Measurements from ENCODE around the gene INPP5D.
"Not testable (repeated sequence)": the region's sequence is repeated elsewhere in the genome, so short reads cannot be mapped to it uniquely, and the experiment has no call there.

Gene INPP5D

GRCh38 chr2:233094614-233095013, 34.5 kb downstream of the INPP5D start:
- no peak for DNase-seq (ENCODE audit: low read depth)

GRCh38 chr2:233096006-233096405, 35.9 kb downstream of the INPP5D start:
- no peak for DNase-seq (ENCODE audit: low read depth)

DNA sequence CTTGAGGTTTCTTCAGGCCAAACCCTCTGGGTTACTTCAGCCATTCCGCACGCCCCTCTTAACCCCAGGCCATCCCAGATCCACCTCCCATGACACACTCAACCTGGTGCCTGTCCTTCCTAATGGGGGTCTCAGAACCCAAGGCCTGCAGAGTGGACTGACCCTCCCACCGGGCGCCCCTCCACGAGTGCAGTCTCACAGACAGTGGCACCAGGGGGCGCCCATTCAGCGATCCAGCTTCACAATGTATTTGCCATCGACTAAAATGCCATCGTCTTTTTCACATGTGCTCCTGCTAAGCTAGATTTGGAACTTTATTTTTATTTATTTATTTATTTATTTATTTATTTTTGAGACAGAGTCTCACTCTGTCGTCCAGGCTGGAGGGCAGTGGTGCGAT, 38.5 kb downstream of the INPP5D start:
- DNase-seq (ENCODE audit: low read depth), result no peak

GRCh38 chr2:233099820-233100191, 39.7 kb downstream of the INPP5D start:
- not testable (repeated sequence) for DNase-seq (ENCODE audit: low read depth)

DNA sequence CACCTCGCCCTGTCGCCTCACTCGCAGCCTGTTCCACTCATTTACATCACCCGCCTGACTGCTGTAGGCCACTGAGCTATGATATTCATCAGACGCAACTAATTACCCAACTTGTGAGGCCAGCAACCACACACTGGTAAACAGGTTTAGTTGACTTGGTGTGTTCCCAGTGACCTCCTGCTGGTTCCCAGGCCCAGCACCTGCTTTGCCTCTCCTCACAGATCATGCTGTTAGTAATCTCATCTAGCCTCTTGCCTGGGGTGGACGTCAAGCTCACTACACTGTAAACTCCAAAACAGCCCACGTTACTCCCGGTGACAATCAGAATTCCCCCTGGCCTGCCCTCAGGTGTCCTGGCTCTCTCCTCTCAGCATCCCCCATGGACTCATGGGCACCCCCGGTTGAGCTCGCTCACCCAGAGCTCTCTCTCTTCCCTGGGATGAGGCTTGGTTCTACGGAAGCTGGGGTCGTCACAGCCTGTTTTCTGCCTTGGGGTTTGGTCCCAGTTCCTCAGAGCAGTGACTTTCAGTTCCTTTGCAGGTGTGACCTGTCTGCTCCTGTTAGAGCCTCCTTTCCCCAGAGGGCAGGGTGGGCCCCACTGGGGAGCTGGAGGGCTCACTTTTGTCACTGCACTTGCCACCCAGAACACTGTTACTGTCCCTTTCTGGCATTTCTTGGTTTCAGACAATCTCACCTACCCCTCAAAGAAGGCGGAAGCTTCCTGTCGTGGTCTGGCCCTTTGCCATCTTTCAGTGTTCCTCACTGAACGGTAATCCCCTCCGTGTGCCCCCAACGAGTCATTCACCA, 40.3 kb downstream of the INPP5D start:
- peak; percentile 75 for DNase-seq (ENCODE audit: low read depth)

DNA sequence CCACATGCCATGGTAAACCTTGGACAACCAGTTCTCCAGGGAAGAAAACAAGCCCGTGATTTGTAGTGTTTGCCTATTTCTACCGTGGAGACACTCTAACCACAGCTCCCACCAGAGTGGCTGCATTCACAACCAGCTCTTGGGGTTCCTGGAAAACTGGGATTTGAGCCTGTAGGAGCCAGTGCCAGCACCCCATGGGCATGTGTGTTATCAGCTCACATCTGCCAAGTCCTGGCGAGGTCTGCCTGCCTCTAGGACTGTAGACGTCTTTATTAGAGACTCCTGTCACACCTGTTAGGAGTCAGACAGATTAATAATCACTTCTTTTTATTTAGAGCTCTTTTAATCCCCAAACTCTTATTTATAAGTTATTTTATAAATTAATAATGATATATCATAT, 41.0 kb downstream of the INPP5D start:
- no peak for DNase-seq (ENCODE audit: low read depth)

DNA sequence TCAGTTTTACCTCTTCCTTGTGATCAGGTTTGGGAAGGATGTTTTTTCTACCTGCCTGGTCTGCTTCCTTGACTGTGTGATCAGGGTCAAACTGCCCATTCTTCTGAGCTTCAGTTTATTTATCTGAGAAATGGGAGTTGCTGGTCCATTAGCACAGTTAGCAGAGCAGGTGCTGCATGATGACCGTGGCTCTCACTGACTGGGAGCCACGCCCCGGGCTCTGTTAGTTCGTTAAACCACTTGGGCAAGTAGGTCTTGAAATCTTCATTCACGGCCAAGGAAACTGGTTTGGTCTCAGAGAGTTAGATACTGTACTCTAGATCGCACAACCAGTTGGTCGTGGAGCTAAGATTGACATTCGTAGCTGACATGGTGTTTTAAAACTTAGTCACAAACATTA, 41.7 kb downstream of the INPP5D start:
- no peak for DNase-seq (ENCODE audit: low read depth)

- no peak for DNase-seq (ENCODE audit: low read depth)
Observed at GRCh38 chr2:233105156-233105895, 45.2 kb downstream of the INPP5D start.

- no peak for DNase-seq (ENCODE audit: low read depth)
Observed at GRCh38 chr2:233105930-233106329, 45.8 kb downstream of the INPP5D start.

GRCh38 chr2:233107011-233107410, 46.9 kb downstream of the INPP5D start:
- no peak for DNase-seq (ENCODE audit: low read depth)

DNA sequence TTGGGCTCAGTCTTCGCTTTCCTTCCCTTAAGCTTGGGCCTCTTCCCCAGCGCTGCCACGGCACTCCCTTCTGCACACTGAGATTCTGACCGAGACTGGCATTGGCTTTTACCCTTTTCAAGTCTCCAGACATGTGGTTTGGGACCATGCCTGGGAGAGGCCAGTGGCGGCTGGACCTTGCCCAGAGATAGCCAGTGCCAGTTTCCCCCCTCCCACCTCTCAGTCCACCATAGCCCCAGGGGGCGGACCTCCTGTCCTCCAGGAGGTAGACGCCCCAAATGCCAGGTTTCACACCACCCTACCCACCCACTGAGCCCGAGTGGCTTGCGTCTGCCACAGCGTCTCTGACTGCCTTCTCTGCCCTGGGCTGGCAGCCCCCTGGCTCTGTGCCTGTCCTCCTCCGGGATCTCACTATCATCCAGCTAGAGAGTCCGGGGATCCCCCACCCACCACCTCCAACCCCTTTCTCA, 47.7 kb downstream of the INPP5D start:
- DNase-seq (ENCODE audit: low read depth), result no peak

GRCh38 chr2:233108611-233109490, 48.7 kb downstream of the INPP5D start:
- no peak for DNase-seq (ENCODE audit: low read depth)

- no peak for DNase-seq (ENCODE audit: low read depth)
Observed at GRCh38 chr2:233111427-233111826, 51.3 kb downstream of the INPP5D start.

GRCh38 chr2:233112329-233112728, 52.2 kb downstream of the INPP5D start:
- no peak for DNase-seq (ENCODE audit: low read depth)

DNA sequence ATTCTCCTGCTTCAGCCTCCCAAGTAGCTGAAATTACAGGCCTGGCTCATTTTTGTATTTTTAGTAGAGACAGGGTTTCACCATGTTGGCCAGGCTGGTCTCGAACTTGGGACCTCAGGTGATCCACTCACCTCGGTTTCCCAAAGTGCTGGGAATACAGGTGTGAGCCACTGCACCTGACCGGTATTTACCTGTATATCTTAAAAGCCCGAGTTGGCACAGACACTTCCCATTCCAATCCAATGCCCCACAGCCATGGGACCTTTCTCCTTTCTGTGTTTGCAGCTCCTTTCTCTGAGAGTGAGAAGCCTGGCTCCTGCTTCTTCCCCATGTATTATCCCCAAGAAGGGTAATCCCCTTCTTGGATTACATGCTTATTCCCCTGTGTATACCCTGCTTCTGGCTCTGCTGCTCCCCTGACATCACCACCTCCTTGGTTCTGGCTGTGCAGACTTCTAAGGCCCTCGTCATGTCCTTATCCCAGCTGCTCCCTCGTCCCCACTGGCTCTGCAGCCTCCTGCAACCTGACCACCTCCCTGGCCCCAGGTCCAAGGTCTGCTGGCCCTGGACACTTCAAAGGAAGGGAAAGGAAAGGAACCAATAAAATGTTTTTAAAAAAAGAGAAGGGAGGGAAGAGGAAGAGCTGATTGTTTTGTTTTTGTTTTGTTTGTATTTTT, 52.8 kb downstream of the INPP5D start:
- no peak for DNase-seq (ENCODE audit: low read depth)

DNA sequence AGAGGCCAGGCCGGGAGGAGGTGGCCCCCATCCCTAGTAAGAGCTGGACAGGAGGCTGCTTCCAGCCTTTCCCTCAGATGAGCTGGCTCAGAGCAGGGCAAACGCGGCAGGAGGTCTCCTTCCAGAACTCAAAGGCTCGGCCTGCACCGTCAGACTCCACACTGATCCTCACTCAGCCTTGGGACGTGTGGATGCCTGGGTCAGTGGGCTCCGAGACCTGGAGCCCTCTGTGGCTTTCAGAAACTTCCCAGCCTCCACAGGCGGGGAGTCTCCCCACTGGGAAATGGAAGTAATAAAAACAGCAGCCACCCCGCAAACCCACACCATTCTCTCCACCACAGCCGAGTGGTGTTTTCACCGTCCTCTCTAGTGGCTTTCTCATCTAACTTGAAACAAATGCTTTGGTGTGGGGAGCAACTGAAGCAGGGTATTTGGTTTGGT, 54.3 kb downstream of the INPP5D start:
- no peak for DNase-seq (ENCODE audit: low read depth)

DNA sequence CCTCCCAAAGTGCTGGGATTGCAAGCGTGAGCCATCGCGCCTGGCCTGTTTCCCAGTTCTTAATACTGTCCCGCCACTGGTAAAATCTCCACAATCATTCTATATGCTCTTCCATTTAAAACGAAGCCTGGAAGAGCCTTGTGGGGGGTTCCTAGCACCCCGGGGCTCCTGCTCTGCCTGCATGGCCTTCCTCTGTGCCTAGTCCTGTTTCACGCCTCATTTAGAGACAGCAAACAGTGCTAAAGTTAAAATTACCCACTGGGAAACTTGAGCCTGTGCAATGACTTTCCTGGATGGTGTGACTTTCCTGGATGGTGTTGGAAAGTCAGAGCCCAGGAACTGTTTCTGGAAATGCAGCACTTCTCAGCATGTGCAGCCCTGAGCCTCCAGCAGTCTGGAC, 55.0 kb downstream of the INPP5D start:
- no peak for DNase-seq (ENCODE audit: low read depth)

DNA sequence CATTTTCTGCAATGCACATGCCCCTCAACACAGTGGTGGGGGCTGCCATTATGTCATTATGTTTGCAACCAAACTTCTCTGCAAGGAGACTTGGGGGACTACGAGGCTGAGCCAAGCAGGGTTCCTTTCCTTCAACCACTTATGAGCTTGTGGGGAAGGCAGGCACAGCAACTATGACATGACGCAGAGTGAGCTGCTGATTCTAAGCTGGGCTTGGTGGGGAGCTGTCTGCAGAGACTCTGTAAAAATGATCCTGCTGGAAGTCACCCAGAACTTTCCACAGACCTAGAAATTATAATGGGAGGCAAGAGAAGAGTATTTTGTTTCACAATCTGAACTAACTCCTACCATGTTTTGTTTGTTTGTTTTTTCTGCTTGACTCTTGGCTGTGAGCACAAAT, 55.6 kb downstream of the INPP5D start:
- DNase-seq (ENCODE audit: low read depth), result no peak

GRCh38 chr2:233116946-233117345, 56.8 kb downstream of the INPP5D start:
- no peak for DNase-seq (ENCODE audit: low read depth)

GRCh38 chr2:233117351-233117750, 57.2 kb downstream of the INPP5D start:
- no peak for DNase-seq (ENCODE audit: low read depth)

- DNase-seq (ENCODE audit: low read depth), result no peak
Observed at GRCh38 chr2:233117811-233118647, 57.9 kb downstream of the INPP5D start.

Measured in activated gamma-delta T cell treated with anti-CD3 and anti-CD28 coated beads, Interleukin-2, amount 50 U/mL, for 16 hours (primary cell).